ENCODE data around the gene KAT8. TPM values are rescaled to one million over a fixed set of nuclear protein-coding genes. Genes with fewer than 3 reads are reported as not detected.

Gene KAT8
- total and polyA plus RNA-seq, 2 of the 13 experiments (the other 11 are each of a cell fraction or from before 2014, with no cell fraction given): 79.0 to 84.2 TPM

- TF ChIP-seq LBX2 (CRISPR knock-in tag; IDR thresholded peaks at IDR 0.05; ENCODE audit: borderline replicate concordance) (no peak), ZNF660 (CRISPR knock-in tag; IDR thresholded peaks at IDR 0.05; ENCODE audit: borderline replicate concordance, low read depth) (no peak), KLF12 (CRISPR knock-in tag; IDR thresholded peaks at IDR 0.05; ENCODE audit: borderline replicate concordance) (no peak), ZNF20 (CRISPR knock-in tag; IDR thresholded peaks at IDR 0.05) (no peak), ZNF737 (CRISPR knock-in tag; IDR thresholded peaks at IDR 0.05; ENCODE audit: borderline replicate concordance) (no peak), ZNF432 (CRISPR knock-in tag; IDR thresholded peaks at IDR 0.05; ENCODE audit: borderline replicate concordance) (no peak), MED13 (CRISPR knock-in tag; IDR thresholded peaks at IDR 0.05) (no peak), LRRFIP1 (CRISPR knock-in tag; conservative IDR thresholded peaks at IDR 0.05) (no peak), SNAI1 (CRISPR knock-in tag; IDR thresholded peaks at IDR 0.05; ENCODE audit: borderline replicate concordance) (no peak), TFDP1 (CRISPR knock-in tag; IDR thresholded peaks at IDR 0.05; ENCODE audit: borderline replicate concordance) (no peak), KDM2A (CRISPR knock-in tag; IDR thresholded peaks at IDR 0.05; ENCODE audit: borderline replicate concordance, low read depth) (no peak), ZNF768 (CRISPR knock-in tag; IDR thresholded peaks at IDR 0.05) (peak; percentile 97), POLR2A (IDR thresholded peaks at IDR 0.05; ENCODE audit: insufficient read depth in 1 of 2, low read depth in 2 of 2, low read length in 2 of 2) (peak in 1 of 2 experiments; percentile 39; a peak in 1 of 4 replicates), DR1 (CRISPR knock-in tag; IDR thresholded peaks at IDR 0.05) (no peak), SATB2 (CRISPR knock-in tag; IDR thresholded peaks at IDR 0.05) (no peak), HOXA3 (CRISPR knock-in tag; IDR thresholded peaks at IDR 0.05) (no peak), NBN (conservative IDR thresholded peaks at IDR 0.05) (no peak), POLR2G (IDR thresholded peaks at IDR 0.05; ENCODE audit: low read depth, low read length) (peak; percentile 50), KDM5A (IDR thresholded peaks at IDR 0.05; ENCODE audit: borderline replicate concordance, low read length) (no peak), ZNF616 (CRISPR knock-in tag; IDR thresholded peaks at IDR 0.05; ENCODE audit: low read depth) (no peak), NFRKB (IDR thresholded peaks at IDR 0.05) (no peak), CENPBD1 (CRISPR knock-in tag; IDR thresholded peaks at IDR 0.05; ENCODE audit: borderline replicate concordance, low read depth) (no peak), TOPORS (CRISPR knock-in tag; IDR thresholded peaks at IDR 0.05) (no peak), EED (CRISPR knock-in tag; IDR thresholded peaks at IDR 0.05) (no peak), HES4 (CRISPR knock-in tag; IDR thresholded peaks at IDR 0.05; ENCODE audit: borderline replicate concordance) (no peak), STAT5B (CRISPR knock-in tag; IDR thresholded peaks at IDR 0.05) (no peak), ZMYM3 (CRISPR knock-in tag; IDR thresholded peaks at IDR 0.05) (peak; percentile 35; the same call in 1 of the 2 replicates), RBFOX2 (IDR thresholded peaks at IDR 0.05; ENCODE audit: low read depth, low read length) (peak; percentile 71)
Measured at GRCh38 chr16:31088459-31089183, 28.8 kb upstream of the KAT8 start, which contains the start of gene PRSS53 (continued).

All from HepG2 (cell line).